ENCODE data around the gene PRKCD. TPM values are rescaled to one million over a fixed set of nuclear protein-coding genes. Genes with fewer than 3 reads are reported as not detected.

Gene PRKCD
- polyA plus RNA-seq, 1 experiment = 13.7 TPM

GRCh38 chr3:53180305-53181023, 19.5 kb downstream of the PRKCD start:
- H3K27ac ChIP-seq (ENCODE audit: low read depth, low read length) = no peak overlapping the region
- ChIA-PET POLR2A (no interaction called here), CTCF (interaction anchor here (2.3 kb wide), 1 partner anchor 16 kb away, joined by 7 read pairs; no protein-coding TSS in a partner anchor)
- H3K27me3 ChIP-seq (ENCODE audit: control insufficient read depth, insufficient read depth, low read length) = no peaks in the 10 kb centered on the region
- H3K9me3 ChIP-seq (ENCODE audit: control insufficient read depth, insufficient read depth, low read length) = no peaks in the 10 kb centered on the region; the same call in 1 of the 2 replicates
- DNase-seq (ENCODE audit: low read depth, low spot score) = no peak
- no peak overlapping the region for H3K4me3 ChIP-seq (ENCODE audit: low read depth, low read length)
- TF ChIP-seq CTCF (IDR thresholded peaks at IDR 0.05; ENCODE audit: low read depth, low read length) = no peak

GRCh38 chr3:53181024-53181371, 20.0 kb downstream of the PRKCD start:
- no peak for TF ChIP-seq CTCF (IDR thresholded peaks at IDR 0.05; ENCODE audit: low read depth, low read length)
- Histone ChIP-seq H3K27me3 (ENCODE audit: control insufficient read depth, insufficient read depth, low read length) (no peaks in the 10 kb centered on the region), H3K4me3 (ENCODE audit: low read depth, low read length) (no peak overlapping the region), H3K27ac (ENCODE audit: low read depth, low read length) (no peak overlapping the region), H3K9me3 (ENCODE audit: control insufficient read depth, insufficient read depth, low read length) (no peaks in the 10 kb centered on the region; the same call in 1 of the 2 replicates)
- no peak for DNase-seq (ENCODE audit: low read depth, low spot score)
- CTCF ChIA-PET = interaction anchor here (2.3 kb wide), 1 partner anchor 15 kb away, joined by 7 read pairs; no protein-coding TSS in a partner anchor
- POLR2A ChIA-PET = no interaction called here

- Histone ChIP-seq H3K4me3 (ENCODE audit: low read depth, low read length) (no peak overlapping the region), H3K9me3 (ENCODE audit: control insufficient read depth, insufficient read depth, low read length) (no peaks in the 10 kb centered on the region; the same call in 1 of the 2 replicates), H3K27me3 (ENCODE audit: control insufficient read depth, insufficient read depth, low read length) (no peaks in the 10 kb centered on the region), H3K27ac (ENCODE audit: low read depth, low read length) (no peak overlapping the region)
- TF ChIP-seq CTCF (IDR thresholded peaks at IDR 0.05; ENCODE audit: low read depth, low read length) = no peak
- ChIA-PET POLR2A (no interaction called here), CTCF (interaction anchor here (2.3 kb wide), 1 partner anchor 15 kb away, joined by 7 read pairs; no protein-coding TSS in a partner anchor)
- DNase-seq (ENCODE audit: low read depth, low spot score) = no peak
Measured at GRCh38 chr3:53181528-53181927, 20.5 kb downstream of the PRKCD start.

- ChIA-PET POLR2A (no interaction called here), CTCF (interaction anchor here (2.3 kb wide), 1 partner anchor 14 kb away, joined by 7 read pairs; no protein-coding TSS in a partner anchor)
- Histone ChIP-seq H3K4me3 (ENCODE audit: low read depth, low read length) (no peak overlapping the region), H3K9me3 (ENCODE audit: control insufficient read depth, insufficient read depth, low read length) (no peaks in the 10 kb centered on the region; the same call in 1 of the 2 replicates), H3K27me3 (ENCODE audit: control insufficient read depth, insufficient read depth, low read length) (no peaks in the 10 kb centered on the region), H3K27ac (ENCODE audit: low read depth, low read length) (no peak overlapping the region)
- no peak for TF ChIP-seq CTCF (IDR thresholded peaks at IDR 0.05; ENCODE audit: low read depth, low read length)
- DNase-seq (ENCODE audit: low read depth, low spot score) = no peak
Measured at GRCh38 chr3:53182764-53183355, 21.9 kb downstream of the PRKCD start.

- H3K4me3 ChIP-seq (ENCODE audit: low read depth, low read length) = no peak overlapping the region
- CTCF ChIA-PET = no interaction called here
Measured at GRCh38 chr3:53183514-53183913, 22.5 kb downstream of the PRKCD start.

More at GRCh38 chr3:53183514-53183913, 22.5 kb downstream of the PRKCD start:
- DNase-seq (ENCODE audit: low read depth, low spot score) = no peak
- Histone ChIP-seq H3K27me3 (ENCODE audit: control insufficient read depth, insufficient read depth, low read length) (no peaks in the 10 kb centered on the region), H3K27ac (ENCODE audit: low read depth, low read length) (no peak overlapping the region), H3K9me3 (ENCODE audit: control insufficient read depth, insufficient read depth, low read length) (no peaks in the 10 kb centered on the region)
- TF ChIP-seq CTCF (IDR thresholded peaks at IDR 0.05; ENCODE audit: low read depth, low read length) = no peak
- POLR2A ChIA-PET = no interaction called here

Measured in AG04450 (cell line).